ENCODE results near the gene RPS14.

RPS14 gene

GRCh38 chr5:150406723-150407095 is 42.8 kb downstream of the RPS14 start:
- Histone ChIP-seq H3K36me3 (ENCODE audit: insufficient read depth, low read length) (no peaks in the 10 kb centered on the region; the same call in 1 of the 2 replicates), H3K4me2 (ENCODE audit: low read depth, low read length, poor library complexity, severe bottlenecking) (no peak overlapping the region), H3K4me1 (ENCODE audit: insufficient read depth, low read length, poor library complexity, severe bottlenecking) (peaks cover 7% of the 10 kb centered on the region), H3K9me3 (ENCODE audit: insufficient read depth, low read depth, low read length) (no peaks in the 10 kb centered on the region), H2AFZ (ENCODE audit: low read length) (no peak overlapping the region), H3K9ac (ENCODE audit: low read depth, low read length, poor library complexity, severe bottlenecking) (no peak overlapping the region), H3K27me3 (ENCODE audit: insufficient read depth, low read length, poor library complexity, severe bottlenecking) (no peaks in the 10 kb centered on the region), H3K79me2 (ENCODE audit: insufficient read depth, low read length) (no peaks in the 10 kb centered on the region), H4K20me1 (ENCODE audit: insufficient read depth, low read length, poor library complexity, severe bottlenecking) (no peaks in the 10 kb centered on the region), H3K9me2 (replicated peaks; ENCODE audit: low read depth, low read length) (no peaks in the 10 kb centered on the region), H3F3A (ENCODE audit: low read depth) (no peaks in the 10 kb centered on the region), H3K4me3 (ENCODE audit: low read length, poor library complexity, severe bottlenecking) (no peak overlapping the region)
- no peak for TF ChIP-seq CTCF (conservative IDR thresholded peaks at IDR 0.05; ENCODE audit: low read length)
- no peak for TF ChIP-seq EZH2phosphoT487 (IDR thresholded peaks at IDR 0.05; ENCODE audit: borderline replicate concordance)

GRCh38 chr5:150406103-150406722 is 43.3 kb downstream of the RPS14 start:
- H3K79me2 ChIP-seq (ENCODE audit: insufficient read depth, low read length), result no peaks in the 10 kb centered on the region
- H3K27me3 ChIP-seq (ENCODE audit: insufficient read depth, low read length, poor library complexity, severe bottlenecking), result no peaks in the 10 kb centered on the region
- H3K9me2 ChIP-seq (replicated peaks; ENCODE audit: low read depth, low read length), result no peaks in the 10 kb centered on the region
- TF ChIP-seq CTCF (conservative IDR thresholded peaks at IDR 0.05; ENCODE audit: low read length) (no peak), EZH2phosphoT487 (IDR thresholded peaks at IDR 0.05; ENCODE audit: borderline replicate concordance) (no peak)
- peaks cover 12% of the 10 kb centered on the region for H3K4me1 ChIP-seq (ENCODE audit: insufficient read depth, low read length, poor library complexity, severe bottlenecking)
- H4K20me1 ChIP-seq (ENCODE audit: insufficient read depth, low read length, poor library complexity, severe bottlenecking), result no peaks in the 10 kb centered on the region
- no peaks in the 10 kb centered on the region; the same call in 1 of the 2 replicates for H3K36me3 ChIP-seq (ENCODE audit: insufficient read depth, low read length)
- H3K9me3 ChIP-seq (ENCODE audit: insufficient read depth, low read depth, low read length), result no peaks in the 10 kb centered on the region
- no peak overlapping the region for H3K4me3 ChIP-seq (ENCODE audit: low read length, poor library complexity, severe bottlenecking)
- H3K9ac ChIP-seq (ENCODE audit: low read depth, low read length, poor library complexity, severe bottlenecking), result no peak overlapping the region
- H3F3A ChIP-seq (ENCODE audit: low read depth), result no peaks in the 10 kb centered on the region
- H2AFZ ChIP-seq (ENCODE audit: low read length), result no peak overlapping the region
- H3K4me2 ChIP-seq (ENCODE audit: low read depth, low read length, poor library complexity, severe bottlenecking), result no peak overlapping the region

GRCh38 chr5:150404941-150405816 is 44.4 kb downstream of the RPS14 start:
- Histone ChIP-seq H3K36me3 (ENCODE audit: insufficient read depth, low read length) (peaks cover 6% of the 10 kb centered on the region; the same call in 1 of the 2 replicates), H3K4me1 (ENCODE audit: insufficient read depth, low read length, poor library complexity, severe bottlenecking) (peaks cover 19% of the 10 kb centered on the region), H3K27me3 (ENCODE audit: insufficient read depth, low read length, poor library complexity, severe bottlenecking) (no peaks in the 10 kb centered on the region), H3K4me3 (ENCODE audit: low read length, poor library complexity, severe bottlenecking) (no peak overlapping the region), H3K4me2 (ENCODE audit: low read depth, low read length, poor library complexity, severe bottlenecking) (no peak overlapping the region), H3K9ac (ENCODE audit: low read depth, low read length, poor library complexity, severe bottlenecking) (no peak overlapping the region), H2AFZ (ENCODE audit: low read length) (no peak overlapping the region), H4K20me1 (ENCODE audit: insufficient read depth, low read length, poor library complexity, severe bottlenecking) (no peaks in the 10 kb centered on the region), H3K79me2 (ENCODE audit: insufficient read depth, low read length) (no peaks in the 10 kb centered on the region), H3K9me3 (ENCODE audit: insufficient read depth, low read depth, low read length) (no peaks in the 10 kb centered on the region), H3K9me2 (replicated peaks; ENCODE audit: low read depth, low read length) (no peaks in the 10 kb centered on the region), H3F3A (ENCODE audit: low read depth) (no peaks in the 10 kb centered on the region)
- no peak for TF ChIP-seq EZH2phosphoT487 (IDR thresholded peaks at IDR 0.05; ENCODE audit: borderline replicate concordance)
- TF ChIP-seq CTCF (conservative IDR thresholded peaks at IDR 0.05; ENCODE audit: low read length), result no peak

Data from Loucy (cell line).